ENCODE measurements around the gene ABCC2. TPM values are rescaled to one million over a fixed set of nuclear protein-coding genes. Genes with fewer than 3 reads are reported as not detected.
A peak's percentile ranks its signal among the peaks of the same experiment; 100 is the strongest.

Gene ABCC2
- total and polyA plus RNA-seq, 2 experiments from 2014 or later: 0.45 to 2.4 TPM

DNA sequence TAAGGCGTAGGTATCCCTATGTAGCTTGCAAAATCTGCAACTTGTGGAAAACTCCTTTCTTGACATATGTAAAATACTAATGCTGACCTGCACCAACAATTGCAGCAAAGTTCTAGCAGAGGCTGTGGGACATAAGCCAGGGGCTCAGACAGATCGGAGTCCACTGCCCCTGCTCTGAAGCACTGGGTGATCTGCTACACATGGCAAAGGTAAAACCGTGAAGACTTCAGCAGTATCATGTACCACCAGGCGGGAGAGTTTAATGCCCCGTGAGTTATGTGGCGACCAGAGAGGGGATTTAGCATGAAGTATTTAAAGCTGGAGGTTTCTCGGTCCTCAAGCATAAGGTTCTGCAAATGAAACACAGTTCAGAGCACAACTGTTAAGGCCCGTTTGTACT is 76.4 kb downstream of the ABCC2 start:
- no peak overlapping the region for H3K27ac ChIP-seq (ENCODE audit: low read depth)
- no peak overlapping the region for H3K27ac Mint-ChIP-seq
- TF ChIP-seq ZNF114 (CRISPR knock-in tag; IDR thresholded peaks at IDR 0.05) (no peak), JUNB (IDR thresholded peaks at IDR 0.05; ENCODE audit: unreplicated experiment) (no peak), EZH2phosphoT487 (IDR thresholded peaks at IDR 0.05; ENCODE audit: unreplicated experiment) (no peak), CREB1 (CRISPR knock-in tag; IDR thresholded peaks at IDR 0.05; ENCODE audit: low read depth) (no peak), ZNF331 (CRISPR knock-in tag; IDR thresholded peaks at IDR 0.05; ENCODE audit: low read depth) (no peak), EZH2 (IDR thresholded peaks at IDR 0.05; ENCODE audit: low read depth, unreplicated experiment) (no peak), POLR2AphosphoS5 (IDR thresholded peaks at IDR 0.05; ENCODE audit: low read depth) (no peak), NANOG (IDR thresholded peaks at IDR 0.05; ENCODE audit: borderline replicate concordance) (no peak), STAT1 (IDR thresholded peaks at IDR 0.05; ENCODE audit: unreplicated experiment) (no peak)
- TF ChIP-seq, protein P1, sequence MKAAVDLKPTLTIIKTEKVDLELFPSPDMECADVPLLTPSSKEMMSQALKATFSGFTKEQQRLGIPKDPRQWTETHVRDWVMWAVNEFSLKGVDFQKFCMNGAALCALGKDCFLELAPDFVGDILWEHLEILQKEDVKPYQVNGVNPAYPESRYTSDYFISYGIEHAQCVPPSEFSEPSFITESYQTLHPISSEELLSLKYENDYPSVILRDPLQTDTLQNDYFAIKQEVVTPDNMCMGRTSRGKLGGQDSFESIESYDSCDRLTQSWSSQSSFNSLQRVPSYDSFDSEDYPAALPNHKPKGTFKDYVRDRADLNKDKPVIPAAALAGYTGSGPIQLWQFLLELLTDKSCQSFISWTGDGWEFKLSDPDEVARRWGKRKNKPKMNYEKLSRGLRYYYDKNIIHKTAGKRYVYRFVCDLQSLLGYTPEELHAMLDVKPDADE (IDR thresholded peaks at IDR 0.05): no peak
- TF ChIP-seq, protein P2, sequence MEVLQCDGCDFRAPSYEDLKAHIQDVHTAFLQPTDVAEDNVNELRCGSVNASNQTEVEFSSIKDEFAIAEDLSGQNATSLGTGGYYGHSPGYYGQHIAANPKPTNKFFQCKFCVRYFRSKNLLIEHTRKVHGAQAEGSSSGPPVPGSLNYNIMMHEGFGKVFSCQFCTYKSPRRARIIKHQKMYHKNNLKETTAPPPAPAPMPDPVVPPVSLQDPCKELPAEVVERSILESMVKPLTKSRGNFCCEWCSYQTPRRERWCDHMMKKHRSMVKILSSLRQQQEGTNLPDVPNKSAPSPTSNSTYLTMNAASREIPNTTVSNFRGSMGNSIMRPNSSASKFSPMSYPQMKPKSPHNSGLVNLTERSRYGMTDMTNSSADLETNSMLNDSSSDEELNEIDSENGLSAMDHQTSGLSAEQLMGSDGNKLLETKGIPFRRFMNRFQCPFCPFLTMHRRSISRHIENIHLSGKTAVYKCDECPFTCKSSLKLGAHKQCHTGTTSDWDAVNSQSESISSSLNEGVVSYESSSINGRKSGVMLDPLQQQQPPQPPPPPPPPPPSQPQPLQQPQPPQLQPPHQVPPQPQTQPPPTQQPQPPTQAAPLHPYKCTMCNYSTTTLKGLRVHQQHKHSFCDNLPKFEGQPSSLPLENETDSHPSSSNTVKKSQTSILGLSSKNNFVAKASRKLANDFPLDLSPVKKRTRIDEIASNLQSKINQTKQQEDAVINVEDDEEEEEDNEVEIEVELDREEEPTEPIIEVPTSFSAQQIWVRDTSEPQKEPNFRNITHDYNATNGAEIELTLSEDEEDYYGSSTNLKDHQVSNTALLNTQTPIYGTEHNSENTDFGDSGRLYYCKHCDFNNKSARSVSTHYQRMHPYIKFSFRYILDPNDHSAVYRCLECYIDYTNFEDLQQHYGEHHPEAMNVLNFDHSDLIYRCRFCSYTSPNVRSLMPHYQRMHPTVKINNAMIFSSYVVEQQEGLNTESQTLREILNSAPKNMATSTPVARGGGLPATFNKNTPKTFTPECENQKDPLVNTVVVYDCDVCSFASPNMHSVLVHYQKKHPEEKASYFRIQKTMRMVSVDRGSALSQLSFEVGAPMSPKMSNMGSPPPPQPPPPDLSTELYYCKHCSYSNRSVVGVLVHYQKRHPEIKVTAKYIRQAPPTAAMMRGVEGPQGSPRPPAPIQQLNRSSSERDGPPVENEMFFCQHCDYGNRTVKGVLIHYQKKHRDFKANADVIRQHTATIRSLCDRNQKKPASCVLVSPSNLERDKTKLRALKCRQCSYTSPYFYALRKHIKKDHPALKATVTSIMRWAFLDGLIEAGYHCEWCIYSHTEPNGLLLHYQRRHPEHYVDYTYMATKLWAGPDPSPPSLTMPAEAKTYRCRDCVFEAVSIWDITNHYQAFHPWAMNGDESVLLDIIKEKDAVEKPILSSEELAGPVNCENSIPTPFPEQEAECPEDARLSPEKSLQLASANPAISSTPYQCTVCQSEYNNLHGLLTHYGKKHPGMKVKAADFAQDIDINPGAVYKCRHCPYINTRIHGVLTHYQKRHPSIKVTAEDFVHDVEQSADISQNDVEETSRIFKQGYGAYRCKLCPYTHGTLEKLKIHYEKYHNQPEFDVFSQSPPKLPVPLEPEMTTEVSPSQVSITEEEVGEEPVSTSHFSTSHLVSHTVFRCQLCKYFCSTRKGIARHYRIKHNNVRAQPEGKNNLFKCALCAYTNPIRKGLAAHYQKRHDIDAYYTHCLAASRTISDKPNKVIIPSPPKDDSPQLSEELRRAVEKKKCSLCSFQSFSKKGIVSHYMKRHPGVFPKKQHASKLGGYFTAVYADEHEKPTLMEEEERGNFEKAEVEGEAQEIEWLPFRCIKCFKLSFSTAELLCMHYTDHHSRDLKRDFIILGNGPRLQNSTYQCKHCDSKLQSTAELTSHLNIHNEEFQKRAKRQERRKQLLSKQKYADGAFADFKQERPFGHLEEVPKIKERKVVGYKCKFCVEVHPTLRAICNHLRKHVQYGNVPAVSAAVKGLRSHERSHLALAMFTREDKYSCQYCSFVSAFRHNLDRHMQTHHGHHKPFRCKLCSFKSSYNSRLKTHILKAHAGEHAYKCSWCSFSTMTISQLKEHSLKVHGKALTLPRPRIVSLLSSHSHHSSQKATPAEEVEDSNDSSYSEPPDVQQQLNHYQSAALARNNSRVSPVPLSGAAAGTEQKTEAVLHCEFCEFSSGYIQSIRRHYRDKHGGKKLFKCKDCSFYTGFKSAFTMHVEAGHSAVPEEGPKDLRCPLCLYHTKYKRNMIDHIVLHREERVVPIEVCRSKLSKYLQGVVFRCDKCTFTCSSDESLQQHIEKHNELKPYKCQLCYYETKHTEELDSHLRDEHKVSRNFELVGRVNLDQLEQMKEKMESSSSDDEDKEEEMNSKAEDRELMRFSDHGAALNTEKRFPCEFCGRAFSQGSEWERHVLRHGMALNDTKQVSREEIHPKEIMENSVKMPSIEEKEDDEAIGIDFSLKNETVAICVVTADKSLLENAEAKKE (CRISPR knock-in tag; IDR thresholded peaks at IDR 0.05): no peak
- TF ChIP-seq, protein P3, sequence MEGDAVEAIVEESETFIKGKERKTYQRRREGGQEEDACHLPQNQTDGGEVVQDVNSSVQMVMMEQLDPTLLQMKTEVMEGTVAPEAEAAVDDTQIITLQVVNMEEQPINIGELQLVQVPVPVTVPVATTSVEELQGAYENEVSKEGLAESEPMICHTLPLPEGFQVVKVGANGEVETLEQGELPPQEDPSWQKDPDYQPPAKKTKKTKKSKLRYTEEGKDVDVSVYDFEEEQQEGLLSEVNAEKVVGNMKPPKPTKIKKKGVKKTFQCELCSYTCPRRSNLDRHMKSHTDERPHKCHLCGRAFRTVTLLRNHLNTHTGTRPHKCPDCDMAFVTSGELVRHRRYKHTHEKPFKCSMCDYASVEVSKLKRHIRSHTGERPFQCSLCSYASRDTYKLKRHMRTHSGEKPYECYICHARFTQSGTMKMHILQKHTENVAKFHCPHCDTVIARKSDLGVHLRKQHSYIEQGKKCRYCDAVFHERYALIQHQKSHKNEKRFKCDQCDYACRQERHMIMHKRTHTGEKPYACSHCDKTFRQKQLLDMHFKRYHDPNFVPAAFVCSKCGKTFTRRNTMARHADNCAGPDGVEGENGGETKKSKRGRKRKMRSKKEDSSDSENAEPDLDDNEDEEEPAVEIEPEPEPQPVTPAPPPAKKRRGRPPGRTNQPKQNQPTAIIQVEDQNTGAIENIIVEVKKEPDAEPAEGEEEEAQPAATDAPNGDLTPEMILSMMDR (conservative IDR thresholded peaks at IDR 0.05; ENCODE audit: low read depth in 2 of 2): no peak
- TF ChIP-seq, protein P4, sequence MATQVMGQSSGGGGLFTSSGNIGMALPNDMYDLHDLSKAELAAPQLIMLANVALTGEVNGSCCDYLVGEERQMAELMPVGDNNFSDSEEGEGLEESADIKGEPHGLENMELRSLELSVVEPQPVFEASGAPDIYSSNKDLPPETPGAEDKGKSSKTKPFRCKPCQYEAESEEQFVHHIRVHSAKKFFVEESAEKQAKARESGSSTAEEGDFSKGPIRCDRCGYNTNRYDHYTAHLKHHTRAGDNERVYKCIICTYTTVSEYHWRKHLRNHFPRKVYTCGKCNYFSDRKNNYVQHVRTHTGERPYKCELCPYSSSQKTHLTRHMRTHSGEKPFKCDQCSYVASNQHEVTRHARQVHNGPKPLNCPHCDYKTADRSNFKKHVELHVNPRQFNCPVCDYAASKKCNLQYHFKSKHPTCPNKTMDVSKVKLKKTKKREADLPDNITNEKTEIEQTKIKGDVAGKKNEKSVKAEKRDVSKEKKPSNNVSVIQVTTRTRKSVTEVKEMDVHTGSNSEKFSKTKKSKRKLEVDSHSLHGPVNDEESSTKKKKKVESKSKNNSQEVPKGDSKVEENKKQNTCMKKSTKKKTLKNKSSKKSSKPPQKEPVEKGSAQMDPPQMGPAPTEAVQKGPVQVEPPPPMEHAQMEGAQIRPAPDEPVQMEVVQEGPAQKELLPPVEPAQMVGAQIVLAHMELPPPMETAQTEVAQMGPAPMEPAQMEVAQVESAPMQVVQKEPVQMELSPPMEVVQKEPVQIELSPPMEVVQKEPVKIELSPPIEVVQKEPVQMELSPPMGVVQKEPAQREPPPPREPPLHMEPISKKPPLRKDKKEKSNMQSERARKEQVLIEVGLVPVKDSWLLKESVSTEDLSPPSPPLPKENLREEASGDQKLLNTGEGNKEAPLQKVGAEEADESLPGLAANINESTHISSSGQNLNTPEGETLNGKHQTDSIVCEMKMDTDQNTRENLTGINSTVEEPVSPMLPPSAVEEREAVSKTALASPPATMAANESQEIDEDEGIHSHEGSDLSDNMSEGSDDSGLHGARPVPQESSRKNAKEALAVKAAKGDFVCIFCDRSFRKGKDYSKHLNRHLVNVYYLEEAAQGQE (IDR thresholded peaks at IDR 0.05; ENCODE audit: unreplicated experiment): no peak

More for the DNA sequence above, 76.4 kb downstream of the ABCC2 start:
- ATAC-seq: no peak
- Histone ChIP-seq H3F3A (replicated peaks; ENCODE audit: low read depth) (no peaks in the 10 kb centered on the region), H3K79me2 (replicated peaks; ENCODE audit: insufficient read depth) (no peaks in the 10 kb centered on the region), H3K9me2 (ENCODE audit: insufficient read depth) (peaks cover 5% of the 10 kb centered on the region), H3K4me3 (no peak overlapping the region), H4K20me1 (replicated peaks; ENCODE audit: insufficient read depth) (no peaks in the 10 kb centered on the region), H3K4me1 (ENCODE audit: insufficient read depth) (peaks cover 9% of the 10 kb centered on the region; the same call in 1 of the 2 replicates), H3K4me2 (no peak overlapping the region), H3K36me3 (ENCODE audit: insufficient read depth) (no peaks in the 10 kb centered on the region), H2AFZ (peak overlapping the region; percentile 20; the same call in 1 of the 2 replicates), H3K27me3 (ENCODE audit: insufficient read depth) (no peaks in the 10 kb centered on the region)
- Mint-ChIP-seq H3K4me3 (no peak overlapping the region), H3K9me3 (no peaks in the 10 kb centered on the region), H3K27me3 (ENCODE audit: insufficient read depth, low read depth, poor library complexity) (peaks cover 4% of the 10 kb centered on the region), H3K36me3 (ENCODE audit: low read depth) (no peaks in the 10 kb centered on the region; the same call in 2 of the 3 replicates), H3K4me1 (peaks cover 20% of the 10 kb centered on the region)
- DNase-seq (ENCODE audit: low spot score): no peak

All from GM23338 (cell line).